Measurements from ENCODE around the gene MKRN2OS.

DNA sequence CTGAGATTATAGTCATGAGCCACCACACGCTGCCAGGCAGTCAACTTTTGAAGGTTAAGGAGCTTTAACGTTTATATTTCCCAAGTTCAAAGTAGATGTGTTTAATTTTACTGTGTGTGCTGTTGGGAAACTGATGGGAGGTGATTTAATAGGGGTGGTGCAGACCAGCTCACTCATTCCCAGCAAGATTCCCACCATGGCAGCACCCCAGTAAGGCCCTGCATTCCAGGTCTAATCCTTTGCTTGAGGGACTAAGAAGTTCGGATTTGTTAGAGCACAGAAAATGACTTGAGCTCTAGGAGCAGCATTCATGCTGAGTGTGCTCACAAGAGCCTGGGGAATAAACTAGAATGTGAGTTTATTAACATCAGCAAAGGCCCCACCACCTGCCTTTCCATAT is 35.8 kb downstream of the MKRN2OS start:
- TF ChIP-seq, protein P1, sequence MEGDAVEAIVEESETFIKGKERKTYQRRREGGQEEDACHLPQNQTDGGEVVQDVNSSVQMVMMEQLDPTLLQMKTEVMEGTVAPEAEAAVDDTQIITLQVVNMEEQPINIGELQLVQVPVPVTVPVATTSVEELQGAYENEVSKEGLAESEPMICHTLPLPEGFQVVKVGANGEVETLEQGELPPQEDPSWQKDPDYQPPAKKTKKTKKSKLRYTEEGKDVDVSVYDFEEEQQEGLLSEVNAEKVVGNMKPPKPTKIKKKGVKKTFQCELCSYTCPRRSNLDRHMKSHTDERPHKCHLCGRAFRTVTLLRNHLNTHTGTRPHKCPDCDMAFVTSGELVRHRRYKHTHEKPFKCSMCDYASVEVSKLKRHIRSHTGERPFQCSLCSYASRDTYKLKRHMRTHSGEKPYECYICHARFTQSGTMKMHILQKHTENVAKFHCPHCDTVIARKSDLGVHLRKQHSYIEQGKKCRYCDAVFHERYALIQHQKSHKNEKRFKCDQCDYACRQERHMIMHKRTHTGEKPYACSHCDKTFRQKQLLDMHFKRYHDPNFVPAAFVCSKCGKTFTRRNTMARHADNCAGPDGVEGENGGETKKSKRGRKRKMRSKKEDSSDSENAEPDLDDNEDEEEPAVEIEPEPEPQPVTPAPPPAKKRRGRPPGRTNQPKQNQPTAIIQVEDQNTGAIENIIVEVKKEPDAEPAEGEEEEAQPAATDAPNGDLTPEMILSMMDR (IDR thresholded peaks at IDR 0.05), result no peak
- no peak for TF ChIP-seq POLR2A (IDR thresholded peaks at IDR 0.05)
